SK-N-SH (cell line): Measurements from ENCODE around the gene NDEL1. TPM values are rescaled to one million over a fixed set of nuclear protein-coding genes. Genes with fewer than 3 reads are reported as not detected.

Experiments used
- CTCF ChIA-PET: fragments of 300-600, 350-600 bp; formaldehyde crosslinking; extraction: SDS; loops from one replicate; lab custom pipeline; 2021; lab: Yijun Ruan, JAX
- POLR2A ChIA-PET: fragments of 350-600 bp; sonication (Branson Sonifier 250); formaldehyde crosslinking; extraction: SDS; loops from one replicate; lab custom pipeline; 2020; ENCODE audit warnings: antibody characterized with exemption, inconsistent platforms; lab: Yijun Ruan, JAX
- DNase-seq: peaks from one replicate; pipeline ENCODE4 v3.0.0; 2012
- H2AFZ ChIP-seq: fragments of 200-600 bp; sonication (generic); 2 replicates; pipeline ENCODE4 v1.8.1; 2016; ENCODE audit warnings: antibody characterized with exemption, mild to moderate bottlenecking, low read depth
- H3F3A ChIP-seq: fragments of 200-600 bp; sonication (generic); replicated peaks from 2 replicates; pipeline ENCODE3; 2016; ENCODE audit warnings: antibody characterized with exemption, mild to moderate bottlenecking; ENCODE audit not compliant: insufficient read depth
- H3K27ac ChIP-seq, 2 experiments: fragments of 200-500 bp in 1 of 2; fragments of 200-600 bp in 1 of 2; sonication (Bioruptor generic) in 1 of 2; sonication (generic), shearing (Covaris generic) in 1 of 2; 2 replicates each; pipeline versions ENCODE4 v1.5.1 to v1.6.1; 2014 to 2016; ENCODE audit warnings: low read depth in 2 of 2, inconsistent platforms in 1 of 2, low read length in 1 of 2, mild to moderate bottlenecking in 1 of 2, mixed read lengths in 1 of 2
- H3K27me3 ChIP-seq: fragments of 200-600 bp; sonication (generic), shearing (Covaris generic); 2 replicates; pipeline ENCODE4 v1.6.1; 2016; ENCODE audit warnings: mixed run types; ENCODE audit not compliant: insufficient read depth
- H3K36me3 ChIP-seq, 2 experiments: fragments of 200-500 bp in 1 of 2; fragments of 200-600 bp in 1 of 2; sonication (Bioruptor generic) in 1 of 2; sonication (generic) in 1 of 2; replicated peaks in 1 of 2; 2 replicates each; pipeline versions ENCODE3 to v1.5.1; 2014 to 2016; ENCODE audit warnings: low read length in 1 of 2, mild to moderate bottlenecking in 1 of 2; ENCODE audit not compliant: insufficient read depth in 2 of 2, control insufficient read depth in 1 of 2
- H3K4me1 ChIP-seq, 2 experiments: fragments of 200-500 bp in 1 of 2; fragments of 200-600 bp in 1 of 2; sonication (Bioruptor generic) in 1 of 2; sonication (generic), shearing (Covaris generic) in 1 of 2; 2 replicates each; pipeline versions ENCODE4 v1.5.1 to v1.6.1; 2014 to 2016; ENCODE audit warnings: low read depth in 1 of 2, low read length in 1 of 2, mixed run types in 1 of 2; ENCODE audit not compliant: insufficient read depth in 2 of 2, control insufficient read depth in 1 of 2
- H3K4me2 ChIP-seq: fragments of 200-600 bp; sonication (generic), shearing (Covaris generic); 2 replicates; pipeline ENCODE4 v1.6.1; 2017; ENCODE audit warnings: mixed run types
- H3K4me3 ChIP-seq, 2 experiments: fragments of 200-500 bp in 1 of 2; fragments of 200-600 bp in 1 of 2; sonication (Bioruptor generic) in 1 of 2; sonication (generic), shearing (Covaris generic) in 1 of 2; 2 replicates each; pipeline versions ENCODE4 v1.5.1 to v1.8.1; 2014 to 2016; ENCODE audit warnings: low read depth in 2 of 2, inconsistent platforms in 1 of 2, low read length in 1 of 2, mild to moderate bottlenecking in 1 of 2, mixed read lengths in 1 of 2, moderate library complexity in 1 of 2
- H3K79me2 ChIP-seq: fragments of 200-600 bp; sonication (generic); 2 replicates; pipeline ENCODE4 v1.8.1; 2017; ENCODE audit warnings: mild to moderate bottlenecking; ENCODE audit not compliant: insufficient read depth
- H3K9ac ChIP-seq: fragments of 200-600 bp; sonication (generic); 2 replicates; pipeline ENCODE4 v1.6.1; 2017; ENCODE audit warnings: mixed run types
- H3K9me2 ChIP-seq: fragments of 200-600 bp; sonication (generic); 2 replicates; pipeline ENCODE4 v1.6.1; 2017; ENCODE audit warnings: mixed run types
- H3K9me3 ChIP-seq: fragments of 200-600 bp; sonication (generic); 2 replicates; pipeline ENCODE4 v1.6.1; 2017; ENCODE audit warnings: mixed run types, mild to moderate bottlenecking, moderate library complexity
- H4K20me1 ChIP-seq: fragments of 200-600 bp; sonication (generic); 2 replicates; pipeline ENCODE4 v1.6.1; 2017; ENCODE audit warnings: mild to moderate bottlenecking, mixed run types; ENCODE audit not compliant: insufficient read depth
- CHD2 ChIP-seq: fragments of 150-350 bp; IDR thresholded peaks from 2 replicates; pipeline ENCODE4 v1.6.1; 2018; ENCODE audit warnings: low read length; ENCODE audit not compliant: partially characterized antibody
- EP300 ChIP-seq, 2 experiments: IDR thresholded peaks; 2 replicates each; pipeline versions ENCODE4 v1.4.0 to v1.6.1; 2012; ENCODE audit warnings: borderline replicate concordance in 1 of 2, low read depth in 1 of 2, low read length in 1 of 2
- EZH2phosphoT487 ChIP-seq: fragments of 200-600 bp; sonication (generic); IDR thresholded peaks from 2 replicates; pipeline ENCODE4 v1.6.1; 2017; ENCODE audit warnings: low read depth, mixed run types, mild to moderate bottlenecking, antibody characterized with exemption, moderate library complexity, borderline replicate concordance
- FOSL2 ChIP-seq: IDR thresholded peaks from 2 replicates; pipeline ENCODE4 v1.4.0; 2012; ENCODE audit warnings: low read depth, mild to moderate bottlenecking, moderate library complexity, borderline replicate concordance
- FOXJ3 ChIP-seq: sonication (generic); formaldehyde crosslinking; IDR thresholded peaks from 2 replicates; pipeline ENCODE4 v1.5.1; 2020; ENCODE audit warnings: mild to moderate bottlenecking, missing genetic modification reagents
- FOXM1 ChIP-seq: IDR thresholded peaks from 2 replicates; pipeline ENCODE4 v1.4.0; 2012; ENCODE audit warnings: low read depth, mild to moderate bottlenecking
- GATA2 ChIP-seq: sonication (generic); formaldehyde crosslinking; IDR thresholded peaks from 2 replicates; pipeline ENCODE4 v1.5.0; 2020; ENCODE audit warnings: mild to moderate bottlenecking, missing genetic modification reagents
- MEF2A ChIP-seq: IDR thresholded peaks from 2 replicates; pipeline ENCODE4 v1.4.0; 2012; ENCODE audit warnings: low read depth, borderline replicate concordance
- NFIC ChIP-seq: IDR thresholded peaks from 2 replicates; pipeline ENCODE4 v1.4.0; 2012; ENCODE audit warnings: borderline replicate concordance
- RAD21 ChIP-seq: IDR thresholded peaks from 2 replicates; pipeline ENCODE4 v1.6.1; 2012; ENCODE audit warnings: mild to moderate bottlenecking, low read length
- RCOR1 ChIP-seq: fragments of 150-350 bp; IDR thresholded peaks from 2 replicates; pipeline ENCODE4 v1.6.1; 2017; ENCODE audit warnings: antibody characterized with exemption, low read length
- RXRA ChIP-seq: IDR thresholded peaks from 2 replicates; pipeline ENCODE4 v1.4.0; 2012; ENCODE audit warnings: low read depth, mild to moderate bottlenecking, borderline replicate concordance
- SIN3A ChIP-seq: IDR thresholded peaks from 2 replicates; pipeline ENCODE4 v1.6.1; 2012; ENCODE audit warnings: low read depth, mild to moderate bottlenecking, low read length, moderate library complexity, borderline replicate concordance
- TCF12 ChIP-seq: IDR thresholded peaks from 2 replicates; pipeline ENCODE4 v1.4.0; 2012
- TEAD4 ChIP-seq: IDR thresholded peaks from 2 replicates; pipeline ENCODE4 v1.4.0; 2012; ENCODE audit warnings: mild to moderate bottlenecking, borderline replicate concordance; ENCODE audit not compliant: insufficient read depth
- YY1 ChIP-seq: IDR thresholded peaks from 2 replicates; pipeline ENCODE4 v1.4.0; 2012; ENCODE audit warnings: low read depth, mild to moderate bottlenecking
- WGBS: methylation state at CpG from one replicate; pipeline ENCODE4 v1.1.6; 2017; ENCODE audit warnings: low lambda C conversion rate; 5-methylcytosine and 5-hydroxymethylcytosine counted together
- polyA plus RNA-seq, 3 experiments: library from polyadenylated mRNA; depleted of rRNA; stranded (reverse); fragments of >200 nt; gene quantifications; 2 replicates each; pipeline ENCODE4 v1.2.3, GENCODE V29; 2012
- TF ChIP-seq, protein P1 (sequence below): fragments of 200-600 bp; sonication (generic); IDR thresholded peaks from 2 replicates; pipeline ENCODE4 v1.6.1; 2017; ENCODE audit warnings: antibody characterized with exemption, mild to moderate bottlenecking, moderate library complexity
- TF ChIP-seq, protein P2 (sequence below): IDR thresholded peaks from 2 replicates; pipeline ENCODE4 v1.4.0; 2012; ENCODE audit warnings: low read depth
- TF ChIP-seq, protein P3 (sequence below): IDR thresholded peaks from 2 replicates; pipeline ENCODE4; 2012
- TF ChIP-seq, protein P4 (sequence below): fragments of 150-350 bp; IDR thresholded peaks from 2 replicates; pipeline ENCODE4 v1.6.1; 2017; ENCODE audit warnings: antibody characterized with exemption, low read length, low read depth, borderline replicate concordance

Gene NDEL1
- polyA plus RNA-seq, 1 of the 3 experiments (the other 2 are of a cell fraction): 49.5 TPM

DNA sequence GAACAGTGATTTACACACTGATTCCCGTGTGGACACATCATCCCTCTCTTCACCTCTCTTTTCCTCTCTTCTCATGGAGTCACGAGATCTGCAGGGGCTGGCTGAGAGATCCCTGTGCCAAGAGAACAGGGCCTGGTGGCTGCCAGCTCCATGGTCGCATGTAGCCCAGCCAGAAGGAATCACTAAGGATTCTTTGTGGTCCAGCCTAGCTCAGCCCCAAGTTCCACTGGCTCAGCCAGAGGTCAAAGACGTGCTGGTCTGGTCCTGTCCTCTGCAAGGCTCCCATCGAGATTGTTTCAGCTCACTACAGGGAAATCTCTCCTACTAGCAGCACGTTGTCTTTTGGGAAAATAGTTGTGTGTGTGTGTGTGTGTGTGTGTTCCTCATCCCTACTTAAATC is 66.4 kb downstream of the NDEL1 start:
- ChIA-PET CTCF (interaction anchor here (1.2 kb wide), 1 partner anchor 243 kb away, joined by 3 read pairs; no protein-coding TSS in a partner anchor), POLR2A (no interaction called here)
- Histone ChIP-seq H3K27ac (no peak overlapping the region), H3K36me3 (peaks cover 53 to 58% of the 10 kb centered on the region in 2 experiments), H3K27me3 (no peaks in the 10 kb centered on the region), H4K20me1 (no peaks in the 10 kb centered on the region), H3K9me3 (no peaks in the 10 kb centered on the region), H3K79me2 (no peaks in the 10 kb centered on the region), H3K4me2 (no peak overlapping the region), H3K9me2 (no peaks in the 10 kb centered on the region), H3K4me3 (no peak overlapping the region), H3K4me1 (no peaks in the 10 kb centered on the region), H2AFZ (no peak overlapping the region), H3K9ac (no peak overlapping the region), H3F3A (peaks cover 6% of the 10 kb centered on the region)
- no peak for DNase-seq
- WGBS: 87% methylated on average over 6 of the region's 6 CpGs
- TF ChIP-seq FOXJ3 (CRISPR knock-in tag): no peak
- TF ChIP-seq NFIC: no peak
- TF ChIP-seq, protein P1, sequence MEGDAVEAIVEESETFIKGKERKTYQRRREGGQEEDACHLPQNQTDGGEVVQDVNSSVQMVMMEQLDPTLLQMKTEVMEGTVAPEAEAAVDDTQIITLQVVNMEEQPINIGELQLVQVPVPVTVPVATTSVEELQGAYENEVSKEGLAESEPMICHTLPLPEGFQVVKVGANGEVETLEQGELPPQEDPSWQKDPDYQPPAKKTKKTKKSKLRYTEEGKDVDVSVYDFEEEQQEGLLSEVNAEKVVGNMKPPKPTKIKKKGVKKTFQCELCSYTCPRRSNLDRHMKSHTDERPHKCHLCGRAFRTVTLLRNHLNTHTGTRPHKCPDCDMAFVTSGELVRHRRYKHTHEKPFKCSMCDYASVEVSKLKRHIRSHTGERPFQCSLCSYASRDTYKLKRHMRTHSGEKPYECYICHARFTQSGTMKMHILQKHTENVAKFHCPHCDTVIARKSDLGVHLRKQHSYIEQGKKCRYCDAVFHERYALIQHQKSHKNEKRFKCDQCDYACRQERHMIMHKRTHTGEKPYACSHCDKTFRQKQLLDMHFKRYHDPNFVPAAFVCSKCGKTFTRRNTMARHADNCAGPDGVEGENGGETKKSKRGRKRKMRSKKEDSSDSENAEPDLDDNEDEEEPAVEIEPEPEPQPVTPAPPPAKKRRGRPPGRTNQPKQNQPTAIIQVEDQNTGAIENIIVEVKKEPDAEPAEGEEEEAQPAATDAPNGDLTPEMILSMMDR: no peak
- TF ChIP-seq TCF12: no peak
- TF ChIP-seq SIN3A: no peak
- no peak for TF ChIP-seq EP300 (IDR thresholded peaks at IDR 0.05; ENCODE audit: borderline replicate concordance in 1 of 2, low read depth in 1 of 2, low read length in 1 of 2)
- TF ChIP-seq, protein P2, sequence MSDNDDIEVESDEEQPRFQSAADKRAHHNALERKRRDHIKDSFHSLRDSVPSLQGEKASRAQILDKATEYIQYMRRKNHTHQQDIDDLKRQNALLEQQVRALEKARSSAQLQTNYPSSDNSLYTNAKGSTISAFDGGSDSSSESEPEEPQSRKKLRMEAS: no peak

DNA sequence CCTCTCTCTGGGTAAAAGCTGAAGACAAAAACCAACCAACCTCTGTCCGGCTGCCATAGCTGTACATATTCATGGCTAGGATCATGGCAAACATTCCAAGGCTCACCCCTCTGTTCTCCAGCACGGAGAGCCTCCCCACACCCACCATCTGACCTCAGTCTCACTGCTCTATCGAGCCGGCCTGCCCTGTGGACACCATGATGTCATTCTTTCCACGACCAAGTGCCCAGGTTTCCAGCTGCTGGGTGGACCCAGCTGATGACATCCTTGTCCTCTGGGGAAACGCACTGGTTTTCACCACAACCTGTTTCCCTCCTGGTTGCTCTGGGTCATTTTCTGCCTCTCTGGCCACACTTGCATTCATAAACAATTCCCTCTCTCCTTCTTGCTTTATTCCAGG is 67.7 kb downstream of the NDEL1 start:
- no peak overlapping the region for H2AFZ ChIP-seq
- H3K27ac ChIP-seq: no peak overlapping the region
- ChIA-PET CTCF (no interaction called here), POLR2A (no interaction called here)
- no peaks in the 10 kb centered on the region for H3K9me3 ChIP-seq
- H3K9me2 ChIP-seq: no peaks in the 10 kb centered on the region
- DNase-seq: no peak
- H3K4me1 ChIP-seq: no peaks in the 10 kb centered on the region
- no peaks in the 10 kb centered on the region for H3K27me3 ChIP-seq
- peaks cover 59 to 63% of the 10 kb centered on the region in 2 experiments for H3K36me3 ChIP-seq
- no peak overlapping the region for H3K4me3 ChIP-seq
- no peaks in the 10 kb centered on the region for H3K79me2 ChIP-seq
- H3K9ac ChIP-seq: no peak overlapping the region
- no peak overlapping the region for H3K4me2 ChIP-seq
- H4K20me1 ChIP-seq: no peaks in the 10 kb centered on the region
- no peak for TF ChIP-seq RAD21
- no peak for TF ChIP-seq RXRA
- 94% methylated on average over 6 of the region's 6 CpGs for WGBS
- peaks cover 6% of the 10 kb centered on the region for H3F3A ChIP-seq

DNA sequence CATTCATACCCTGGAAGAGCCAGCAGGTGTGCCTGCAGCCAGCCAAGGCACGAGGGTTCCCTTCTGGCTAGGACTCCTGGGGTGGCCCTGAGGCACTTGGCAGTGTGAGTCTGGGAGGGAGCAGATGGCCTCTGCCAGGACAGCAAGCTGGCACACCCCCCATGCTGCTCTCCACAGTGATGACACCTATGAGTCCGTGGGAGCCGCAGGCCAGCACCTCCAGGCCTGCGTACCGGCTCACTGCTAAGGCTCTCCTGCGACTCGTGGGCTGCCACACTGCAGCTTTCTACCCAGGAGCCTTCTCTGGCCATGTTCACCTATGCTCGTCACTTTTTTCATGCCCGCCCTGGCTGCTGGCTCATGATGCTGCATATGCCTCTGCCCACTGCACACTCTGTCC is 68.1 kb downstream of the NDEL1 start:
- CTCF ChIA-PET: interaction anchor here (1.0 kb wide), 1 partner anchor 93 kb away, joined by 3 read pairs; no protein-coding TSS in a partner anchor
- no peaks in the 10 kb centered on the region for H3K4me1 ChIP-seq
- TF ChIP-seq, protein P3, sequence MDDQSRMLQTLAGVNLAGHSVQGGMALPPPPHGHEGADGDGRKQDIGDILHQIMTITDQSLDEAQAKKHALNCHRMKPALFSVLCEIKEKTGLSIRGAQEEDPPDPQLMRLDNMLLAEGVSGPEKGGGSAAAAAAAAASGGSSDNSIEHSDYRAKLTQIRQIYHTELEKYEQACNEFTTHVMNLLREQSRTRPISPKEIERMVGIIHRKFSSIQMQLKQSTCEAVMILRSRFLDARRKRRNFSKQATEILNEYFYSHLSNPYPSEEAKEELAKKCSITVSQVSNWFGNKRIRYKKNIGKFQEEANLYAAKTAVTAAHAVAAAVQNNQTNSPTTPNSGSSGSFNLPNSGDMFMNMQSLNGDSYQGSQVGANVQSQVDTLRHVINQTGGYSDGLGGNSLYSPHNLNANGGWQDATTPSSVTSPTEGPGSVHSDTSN: no peak
- TF ChIP-seq EZH2phosphoT487 (no peak), CHD2 (no peak), FOSL2 (no peak), GATA2 (no peak), FOXJ3 (CRISPR knock-in tag) (no peak), YY1 (no peak), FOXM1 (no peak), MEF2A (no peak), TEAD4 (no peak), RAD21 (no peak), RCOR1 (no peak)
- TF ChIP-seq, protein P4, sequence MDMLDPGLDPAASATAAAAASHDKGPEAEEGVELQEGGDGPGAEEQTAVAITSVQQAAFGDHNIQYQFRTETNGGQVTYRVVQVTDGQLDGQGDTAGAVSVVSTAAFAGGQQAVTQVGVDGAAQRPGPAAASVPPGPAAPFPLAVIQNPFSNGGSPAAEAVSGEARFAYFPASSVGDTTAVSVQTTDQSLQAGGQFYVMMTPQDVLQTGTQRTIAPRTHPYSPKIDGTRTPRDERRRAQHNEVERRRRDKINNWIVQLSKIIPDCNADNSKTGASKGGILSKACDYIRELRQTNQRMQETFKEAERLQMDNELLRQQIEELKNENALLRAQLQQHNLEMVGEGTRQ: no peak

More for the DNA sequence above, 68.1 kb downstream of the NDEL1 start:
- POLR2A ChIA-PET: no interaction called here
- H3K79me2 ChIP-seq: no peaks in the 10 kb centered on the region
- H2AFZ ChIP-seq: no peak overlapping the region
- no peaks in the 10 kb centered on the region for H3K27me3 ChIP-seq
- no peak overlapping the region for H3K9ac ChIP-seq
- H3K9me2 ChIP-seq: no peaks in the 10 kb centered on the region
- H3K4me3 ChIP-seq: no peak overlapping the region
- no peak overlapping the region for H3K4me2 ChIP-seq
- DNase-seq: no peak
- no peaks in the 10 kb centered on the region for H4K20me1 ChIP-seq
- no peaks in the 10 kb centered on the region for H3K9me3 ChIP-seq
- H3K27ac ChIP-seq: no peak overlapping the region
- WGBS: 88% methylated on average over 9 of the region's 9 CpGs
- H3F3A ChIP-seq: peaks cover 6% of the 10 kb centered on the region
- peaks cover 60 to 66% of the 10 kb centered on the region in 2 experiments for H3K36me3 ChIP-seq
